GM03348 (cell line): ENCODE results near the gene NUDC.
"Not testable (repeated sequence)": the region's sequence is repeated elsewhere in the genome, so short reads cannot be mapped to it uniquely, and the experiment has no call there.

Experiments
- DNase-seq: peaks from one replicate; pipeline ENCODE4 v3.0.0; 2012; ENCODE audit warnings: low spot score

The NUDC gene

DNA sequence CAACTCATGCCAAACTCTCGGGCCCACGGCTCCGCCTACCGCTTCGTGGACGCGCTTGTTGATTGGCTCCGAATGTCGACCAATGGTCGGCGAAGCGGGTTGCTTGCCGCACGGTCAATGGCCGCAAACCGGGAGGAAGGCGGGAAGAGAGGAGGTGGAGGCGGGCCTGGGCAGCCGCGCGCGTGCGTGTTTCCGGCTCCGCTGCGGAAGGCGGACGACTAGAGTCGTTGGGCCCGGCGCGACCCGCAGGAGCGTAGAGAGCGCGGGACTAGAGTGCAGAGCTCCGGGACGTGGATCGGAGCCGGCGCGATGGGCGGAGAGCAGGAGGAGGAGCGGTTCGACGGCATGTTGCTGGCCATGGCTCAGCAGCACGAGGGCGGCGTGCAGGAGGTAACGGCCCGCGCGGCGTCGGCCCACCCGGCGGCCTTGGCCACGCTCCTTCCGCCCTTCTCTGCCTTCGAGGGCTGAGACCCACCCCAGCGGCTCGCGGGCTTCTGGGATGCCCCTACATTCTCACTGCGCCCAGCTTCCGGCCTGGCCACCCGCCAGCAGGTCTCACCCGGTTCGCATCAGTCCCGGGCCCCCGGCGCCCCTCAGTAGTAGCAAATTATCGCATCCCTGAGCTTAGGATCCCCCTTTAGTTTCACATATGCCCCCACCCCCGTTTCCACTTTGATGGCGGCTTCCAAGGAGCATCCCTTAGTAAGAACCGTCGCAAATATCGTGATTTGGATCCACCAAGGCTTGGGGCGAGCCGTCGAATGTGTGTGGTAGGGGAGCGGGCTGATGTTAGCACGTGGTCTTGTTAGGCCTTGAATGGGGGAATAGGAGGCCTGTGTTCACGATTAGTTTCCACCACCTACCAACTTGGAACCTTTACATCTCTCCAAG, at the start of gene NUDC:
Gene NUDC, plus strand, starts transcription at position 204 of the 891 bp plus-strand sequence. Its CDS starts 106 bp downstream, at position 310.
- DNase-seq = peak; percentile 99

DNA sequence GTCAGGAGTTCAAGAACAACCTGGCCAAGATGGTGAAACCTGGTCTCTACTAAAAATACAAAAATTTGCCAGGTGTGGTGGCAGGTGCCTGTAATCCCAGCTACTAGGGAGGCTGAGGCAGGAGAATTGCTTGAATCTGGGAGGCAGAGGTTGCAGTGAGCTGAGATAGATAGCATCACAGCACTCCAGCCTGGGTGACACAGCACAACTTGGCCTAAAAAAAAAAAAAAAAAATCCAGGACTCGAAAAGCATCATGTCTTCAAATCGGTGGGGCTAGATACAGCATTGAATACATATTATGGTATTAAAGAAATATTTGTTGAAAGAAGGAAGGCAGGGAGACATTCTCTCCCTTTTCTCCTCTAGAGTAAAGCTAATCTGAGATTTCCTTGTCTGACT, 48.4 kb upstream of the NUDC start:
- DNase-seq = not testable (repeated sequence)

DNA sequence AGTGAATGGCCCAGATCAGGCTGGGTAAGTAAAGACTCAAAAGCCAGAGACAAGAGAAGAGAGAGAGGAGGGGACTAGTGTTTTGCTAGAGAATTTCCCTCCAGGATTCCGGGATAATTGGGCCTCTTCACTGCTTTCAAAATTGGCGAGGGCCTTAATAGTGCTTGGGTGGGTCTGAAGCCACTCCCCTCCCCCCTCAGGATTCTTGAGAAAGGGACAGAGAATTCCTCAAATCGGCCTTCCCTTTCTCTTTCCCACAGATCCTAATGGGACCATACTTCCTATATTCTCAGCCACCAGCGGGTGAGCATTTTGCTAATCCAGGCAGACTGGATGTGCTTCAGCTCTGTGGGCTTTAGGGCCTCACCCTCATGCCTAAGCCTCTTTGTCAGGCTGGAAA, 46.6 kb upstream of the NUDC start:
- no peak for DNase-seq

DNA sequence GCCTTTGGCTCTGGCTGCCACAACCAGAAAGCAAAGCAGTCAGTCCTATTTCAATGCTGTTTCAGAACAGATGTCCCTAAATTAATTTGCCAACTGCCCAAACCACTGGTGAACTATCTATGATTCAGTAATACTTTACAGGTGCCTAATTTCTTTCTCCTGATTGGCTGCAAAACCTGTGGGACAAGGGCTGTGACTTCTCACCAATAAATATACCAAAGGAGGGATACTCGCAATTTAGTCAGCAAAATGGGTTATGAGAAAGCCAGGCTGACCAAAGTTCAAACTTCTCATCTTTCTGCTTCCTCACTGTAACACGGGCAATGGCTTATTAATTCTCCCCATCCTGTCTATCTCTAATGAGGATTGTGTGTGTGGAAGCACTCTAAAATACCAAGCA, 44.2 kb upstream of the NUDC start:
- no peak for DNase-seq

DNA sequence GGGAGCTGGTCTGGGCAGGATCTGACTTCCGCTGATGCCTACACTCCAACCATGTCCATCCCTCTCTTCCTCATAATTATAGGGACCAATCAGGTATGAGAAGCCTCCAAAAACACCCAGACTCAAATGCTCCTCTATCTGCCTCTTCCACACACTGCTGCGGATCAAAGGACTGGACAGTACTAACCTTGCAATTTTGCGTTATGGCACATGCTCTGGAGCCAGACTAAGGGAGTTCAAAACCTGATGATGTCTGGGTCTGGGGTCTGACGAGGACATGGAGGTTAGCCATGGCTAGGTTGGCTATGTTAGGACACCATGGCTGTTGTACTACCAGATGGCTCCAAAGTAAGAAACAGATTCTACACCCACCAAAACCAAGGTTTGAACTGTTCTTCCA, 41.8 kb upstream of the NUDC start:
- DNase-seq = no peak

DNA sequence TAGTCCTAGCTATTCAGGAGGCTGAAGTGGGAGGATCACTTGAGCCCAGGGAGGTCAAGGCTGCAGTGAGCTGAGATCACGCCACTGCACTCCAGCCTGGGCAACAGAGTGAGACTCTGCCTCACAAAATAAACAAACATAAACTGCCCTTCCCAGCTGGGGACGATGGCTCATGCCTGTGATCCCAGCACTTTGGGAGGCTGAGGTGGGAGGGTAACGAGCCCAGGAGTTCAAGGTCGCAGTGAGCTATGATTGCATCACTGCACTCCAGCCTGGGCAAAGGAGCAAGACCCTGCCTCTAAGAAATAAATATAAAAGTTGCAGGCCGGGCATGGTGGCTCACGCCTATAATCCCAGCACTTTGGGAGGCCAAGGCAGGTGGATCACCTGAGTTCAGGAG, 39.9 kb upstream of the NUDC start:
- not testable (repeated sequence) for DNase-seq

- no peak for DNase-seq
These were observed 38.7 kb upstream of the NUDC start for GRCh38 chr1:26882696-26883463.

GRCh38 chr1:26887125-26887524, 34.4 kb upstream of the NUDC start:
- peak; percentile 53 for DNase-seq

DNA sequence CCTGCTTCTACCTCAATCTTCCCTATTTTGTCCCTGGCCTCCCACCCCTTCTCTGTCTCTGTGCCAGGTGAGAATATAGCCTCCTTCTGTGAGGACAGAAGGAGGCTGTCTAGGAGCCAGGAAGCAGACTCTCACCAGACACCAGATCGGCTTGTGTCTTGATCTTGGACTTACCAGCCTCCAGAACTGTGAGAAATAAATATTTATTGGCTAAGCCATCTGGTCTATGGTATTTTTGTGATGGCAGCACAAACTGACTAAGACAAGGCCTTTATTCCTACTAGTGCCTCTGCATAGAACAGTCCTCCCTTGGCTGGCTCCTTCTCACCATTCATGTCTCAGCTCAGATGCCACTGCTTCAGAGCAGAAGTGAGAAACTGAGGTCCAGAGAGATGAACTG, 33.3 kb upstream of the NUDC start:
- DNase-seq = no peak

- DNase-seq = peak; percentile 93
These were observed 31.7 kb upstream of the NUDC start, which contains the start of gene GPN2 for GRCh38 chr1:26889551-26890466. Gene GPN2, minus strand, starts transcription at chr1:26890283. Its CDS starts 187 bp downstream, at chr1:26890096.

- DNase-seq = no peak
These were observed 31.1 kb upstream of the NUDC start for GRCh38 chr1:26890467-26890796.

- DNase-seq = no peak
These were observed 27.3 kb upstream of the NUDC start for GRCh38 chr1:26894263-26894662.

DNA sequence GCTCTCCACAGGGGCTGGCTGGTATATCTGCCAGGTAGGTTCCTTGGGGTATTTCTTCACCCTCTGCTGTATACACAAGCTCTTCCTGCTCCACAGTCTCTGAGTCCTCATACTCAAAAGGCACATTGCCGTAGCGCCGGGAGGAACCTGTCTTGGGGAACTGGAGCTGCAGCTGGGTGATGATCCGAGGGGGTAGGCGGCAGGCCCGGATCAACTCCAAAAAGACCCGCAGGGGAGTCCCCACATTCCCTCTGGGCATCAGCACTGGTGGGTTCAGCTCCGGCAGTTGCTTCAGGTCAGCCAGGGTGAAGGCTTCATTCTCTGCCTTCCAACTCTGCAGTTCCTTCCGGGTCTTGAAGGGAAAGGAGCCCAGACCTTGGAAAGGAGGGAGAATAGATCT, 24.2 kb upstream of the NUDC start:
- no peak for DNase-seq

GRCh38 chr1:26900001-26900814, 21.3 kb upstream of the NUDC start, which contains the start of gene GPATCH3:
Gene GPATCH3, minus strand, starts transcription at chr1:26900467. Its CDS starts 25 bp downstream, at chr1:26900442.
- DNase-seq = peak; percentile 93

GRCh38 chr1:26900815-26901511, 20.6 kb upstream of the NUDC start:
- DNase-seq = no peak

DNA sequence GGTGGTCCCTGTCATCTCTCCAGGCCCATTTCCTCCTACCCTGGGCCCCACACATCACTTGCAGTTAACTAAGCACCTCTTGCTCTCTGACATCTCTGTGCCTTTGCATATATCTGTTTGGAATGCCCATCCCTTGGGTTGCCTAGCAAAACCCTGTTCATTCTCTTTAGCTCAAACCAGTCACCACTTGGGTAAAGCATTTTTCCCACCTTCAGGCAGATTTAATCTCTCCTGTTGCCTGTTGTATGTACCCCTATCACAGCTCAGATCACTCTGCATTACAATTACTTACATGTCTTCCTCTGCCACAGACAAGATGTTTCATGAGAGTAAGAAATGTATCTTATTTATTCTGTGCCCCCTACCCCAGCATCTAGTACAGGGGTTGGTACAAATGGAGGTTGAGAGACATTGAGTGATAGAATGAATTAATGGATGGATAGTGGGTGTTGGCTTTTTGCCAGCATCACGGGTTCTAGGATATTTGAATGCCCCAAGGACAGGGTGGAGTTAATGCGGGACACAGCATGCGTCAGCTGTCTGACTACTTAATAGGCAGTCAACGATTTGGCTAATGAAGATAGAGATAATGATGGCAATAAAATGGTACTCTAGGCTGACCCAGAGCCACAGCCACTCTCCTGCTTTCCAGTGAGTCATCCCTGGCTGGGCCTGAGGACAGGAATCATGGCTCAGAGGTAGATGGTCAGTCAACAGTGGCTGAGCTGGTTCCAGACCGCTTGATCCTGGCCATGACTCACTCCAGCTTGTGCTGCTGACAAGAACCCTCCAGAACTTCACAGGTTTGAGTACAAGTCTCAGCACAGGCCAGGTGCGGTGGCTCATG, 14.2 kb upstream of the NUDC start:
- DNase-seq = peak; percentile 81

GRCh38 chr1:26909951-26910342, 11.6 kb upstream of the NUDC start:
- no peak for DNase-seq

- no peak for DNase-seq
These were observed 11.0 kb upstream of the NUDC start for GRCh38 chr1:26910343-26911160.
